Thyroid gland (tissue), 4 donors: Measurements from ENCODE around the gene EHMT1. TPM values are rescaled to one million over a fixed set of nuclear protein-coding genes. Genes with fewer than 3 reads are reported as not detected.

ENCODE experiments used
- DNase-seq, 2 donors: peaks; one replicate each; pipeline ENCODE4 v3.0.0-alpha.2; 2019
- H3K27ac ChIP-seq, 3 donors: fragments of 200-600 bp; sonication (generic); 1 replicate in 2 of 3; 2 replicates in 1 of 3; pipeline ENCODE4 v1.5.1; 2016 to 2019; ENCODE audit warnings: mild to moderate bottlenecking in 1 of 3, moderate library complexity in 1 of 3
- H3K27me3 ChIP-seq: fragments of 200-600 bp; sonication (generic); one replicate; pipeline ENCODE4 v1.5.1; 2019
- H3K36me3 ChIP-seq, 2 donors: fragments of 200-600 bp; sonication (generic); one replicate each; pipeline ENCODE4 v1.5.1; 2016 to 2019
- H3K4me1 ChIP-seq, 2 donors: fragments of 200-600 bp; sonication (generic); one replicate each; pipeline ENCODE4 v1.5.1; 2017 to 2019
- H3K4me3 ChIP-seq, 3 donors: fragments of 200-600 bp; sonication (generic); replicated peaks in 1 of 3; 1 replicate in 2 of 3; 2 replicates in 1 of 3; pipeline ENCODE4 v1.5.1; 2016; ENCODE audit warnings: mild to moderate bottlenecking in 1 of 3
- H3K9me3 ChIP-seq: fragments of 200-600 bp; sonication (generic); one replicate; pipeline ENCODE4 v1.5.1; 2017
- POLR2A ChIP-seq, 2 donors: fragments of 450-650 bp; IDR thresholded peaks; one replicate each; pipeline ENCODE4 v1.6.1; 2017; ENCODE audit warnings: antibody characterized with exemption in 2 of 2, mild to moderate bottlenecking in 2 of 2, moderate library complexity in 1 of 2
- WGBS, 2 donors: methylation state at CpG; one replicate each; pipeline ENCODE4 v1.1.5; 2017; 5-methylcytosine and 5-hydroxymethylcytosine counted together
- intact Hi-C: fragments of 100-400 bp; cut with DNase I; formaldehyde crosslinking; loops from one replicate; pipeline ENCODE4 v1.15.1; 2023
- total RNA-seq, 4 donors: library from RNA; depleted of rRNA; stranded (reverse); fragments of >200 nt; gene quantifications; one replicate each; pipeline ENCODE4 v1.2.3, GENCODE V29; 2016
- TF ChIP-seq, protein P1 (sequence below), 6 experiments: fragments of 200-600 bp in 3 of 6; fragments of 450-650 bp in 3 of 6; sonication (generic) in 3 of 6; IDR thresholded peaks; one replicate each; pipeline ENCODE4 v1.5.1; 2016 to 2019; ENCODE audit warnings: antibody characterized with exemption in 6 of 6, mild to moderate bottlenecking in 2 of 6, inconsistent platforms in 1 of 6, moderate library complexity in 1 of 6

Gene EHMT1
- total RNA-seq, 4 donors from 2014 or later, result 56.8 to 99.5 (median 94.4) TPM

DNA sequence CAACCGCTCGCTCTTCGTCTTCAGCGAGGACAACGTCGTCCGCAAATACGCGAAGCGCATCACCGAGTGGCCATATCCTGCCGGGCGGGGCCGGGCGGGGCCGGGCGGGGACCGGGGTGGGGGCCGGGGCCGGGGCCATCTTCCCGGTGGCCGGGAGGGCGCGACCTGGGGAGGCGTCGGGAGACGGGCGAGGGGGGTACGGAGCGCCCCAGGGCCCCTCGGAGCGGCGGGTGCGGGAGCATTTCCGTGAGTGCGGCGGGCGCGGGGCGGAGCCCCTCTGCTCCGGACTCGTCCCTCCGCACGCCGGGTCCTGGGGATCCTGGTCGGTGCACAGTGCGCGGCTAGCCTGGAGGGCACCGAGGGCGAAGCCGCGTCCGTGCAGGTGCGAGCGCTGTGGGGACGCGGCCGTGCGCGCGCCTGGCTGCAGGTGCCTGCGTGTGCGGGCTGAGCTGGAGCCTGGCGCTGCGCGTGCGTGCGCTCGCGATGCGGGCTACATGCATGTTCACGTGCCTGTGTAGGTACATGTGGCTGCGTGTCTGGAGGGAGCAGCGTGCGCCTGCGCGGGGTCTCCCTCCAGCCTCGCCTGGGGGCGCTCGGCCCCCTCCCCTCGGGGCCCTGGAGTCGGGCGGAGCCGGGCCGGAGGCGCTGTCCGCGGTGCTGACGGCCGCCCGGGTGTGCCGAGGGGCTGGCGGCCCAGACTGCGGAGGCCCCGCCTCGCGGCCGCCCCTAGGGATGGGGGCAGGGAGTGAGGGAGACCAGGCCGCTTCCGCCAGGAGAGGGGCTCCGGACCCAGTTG lies 259.5 kb downstream of the EHMT1 start:
- Histone ChIP-seq H3K4me1 (peaks cover 3 to 6% of the 10 kb centered on the region in 2 donors), H3K27me3 (peaks cover 3% of the 10 kb centered on the region), H3K9me3 (no peaks in the 10 kb centered on the region), H3K36me3 (no peaks in the 10 kb centered on the region), H3K4me3 (peak overlapping the region in 1 of 3 donors; percentile 18), H3K27ac (no peak overlapping the region)
- 0% methylated on average over 2 to 4 of the region's 101 CpGs for WGBS, 2 donors
- intact Hi-C loops, result no loop called here
- TF ChIP-seq, protein P1, sequence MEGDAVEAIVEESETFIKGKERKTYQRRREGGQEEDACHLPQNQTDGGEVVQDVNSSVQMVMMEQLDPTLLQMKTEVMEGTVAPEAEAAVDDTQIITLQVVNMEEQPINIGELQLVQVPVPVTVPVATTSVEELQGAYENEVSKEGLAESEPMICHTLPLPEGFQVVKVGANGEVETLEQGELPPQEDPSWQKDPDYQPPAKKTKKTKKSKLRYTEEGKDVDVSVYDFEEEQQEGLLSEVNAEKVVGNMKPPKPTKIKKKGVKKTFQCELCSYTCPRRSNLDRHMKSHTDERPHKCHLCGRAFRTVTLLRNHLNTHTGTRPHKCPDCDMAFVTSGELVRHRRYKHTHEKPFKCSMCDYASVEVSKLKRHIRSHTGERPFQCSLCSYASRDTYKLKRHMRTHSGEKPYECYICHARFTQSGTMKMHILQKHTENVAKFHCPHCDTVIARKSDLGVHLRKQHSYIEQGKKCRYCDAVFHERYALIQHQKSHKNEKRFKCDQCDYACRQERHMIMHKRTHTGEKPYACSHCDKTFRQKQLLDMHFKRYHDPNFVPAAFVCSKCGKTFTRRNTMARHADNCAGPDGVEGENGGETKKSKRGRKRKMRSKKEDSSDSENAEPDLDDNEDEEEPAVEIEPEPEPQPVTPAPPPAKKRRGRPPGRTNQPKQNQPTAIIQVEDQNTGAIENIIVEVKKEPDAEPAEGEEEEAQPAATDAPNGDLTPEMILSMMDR (IDR thresholded peaks at IDR 0.05), result no peak
- TF ChIP-seq POLR2A (IDR thresholded peaks at IDR 0.05), result no peak
- DNase-seq, result peak; percentile 30 to 37

DNA sequence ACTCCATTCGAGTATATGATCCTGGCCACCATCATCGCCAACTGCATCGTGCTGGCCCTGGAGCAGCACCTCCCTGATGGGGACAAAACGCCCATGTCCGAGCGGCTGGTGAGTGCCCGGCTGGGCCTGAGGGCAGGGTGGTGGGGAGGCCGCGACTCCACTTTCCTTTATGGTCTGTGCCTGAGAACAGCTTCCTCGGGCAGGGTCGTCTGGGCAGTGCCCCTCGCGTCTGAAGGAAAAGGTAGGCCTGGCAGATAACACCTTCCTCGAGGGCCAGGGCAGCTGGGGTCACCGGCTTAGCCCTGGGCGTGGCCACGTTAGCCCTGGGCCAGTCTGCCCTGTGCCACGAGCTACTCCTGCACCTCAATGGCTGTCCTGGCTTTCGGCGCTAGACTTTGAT lies 260.2 kb downstream of the EHMT1 start:
- peaks cover 3% of the 10 kb centered on the region for H3K27me3 ChIP-seq
- TF ChIP-seq, protein P1 (IDR thresholded peaks at IDR 0.05), result no peak
- TF ChIP-seq POLR2A (IDR thresholded peaks at IDR 0.05), result no peak

GRCh38 chr9:137879566-137880150 lies 260.9 kb downstream of the EHMT1 start:
- H3K27ac ChIP-seq, result no peak overlapping the region
- WGBS, 2 donors, result 83 to 84% methylated on average over 3 to 6 of the region's 8 CpGs
- DNase-seq, result no peak
- H3K9me3 ChIP-seq, result no peaks in the 10 kb centered on the region
- TF ChIP-seq, protein P1 (IDR thresholded peaks at IDR 0.05), result no peak
- no peak for TF ChIP-seq POLR2A (IDR thresholded peaks at IDR 0.05)
- no peaks in the 10 kb centered on the region for H3K36me3 ChIP-seq
- H3K4me3 ChIP-seq, result no peak overlapping the region
- intact Hi-C loops, result no loop called here
- peaks cover 3% of the 10 kb centered on the region for H3K27me3 ChIP-seq
- H3K4me1 ChIP-seq, result peaks cover 3 to 6% of the 10 kb centered on the region in 2 donors

More for the DNA sequence above, 260.2 kb downstream of the EHMT1 start:
- Histone ChIP-seq H3K9me3 (no peaks in the 10 kb centered on the region), H3K27ac (no peak overlapping the region), H3K4me1 (peaks cover 3 to 6% of the 10 kb centered on the region in 2 donors), H3K36me3 (no peaks in the 10 kb centered on the region), H3K4me3 (no peak overlapping the region)
- intact Hi-C loops, result no loop called here
- DNase-seq, result no peak
- WGBS, 2 donors, result 74 to 82% methylated on average over 7 to 18 of the region's 20 CpGs

- H3K4me3 ChIP-seq, result no peak overlapping the region
- DNase-seq, result no peak
- TF ChIP-seq, protein P1 (IDR thresholded peaks at IDR 0.05), result no peak
- H3K9me3 ChIP-seq, result no peaks in the 10 kb centered on the region
- no peak overlapping the region for H3K27ac ChIP-seq
- H3K27me3 ChIP-seq, result peaks cover 3% of the 10 kb centered on the region
- intact Hi-C loops, result no loop called here
- WGBS, 2 donors, result 73 to 87% methylated on average over 10 of the region's 16 CpGs
- H3K36me3 ChIP-seq, result no peaks in the 10 kb centered on the region
- H3K4me1 ChIP-seq, result peaks cover 3 to 6% of the 10 kb centered on the region in 2 donors
Measured at GRCh38 chr9:137880160-137880975, 261.6 kb downstream of the EHMT1 start.
